Naive thymus-derived CD4-positive, alpha-beta T cell (primary cell): ENCODE results near the gene NFKBIZ. TPM values are rescaled to one million over a fixed set of nuclear protein-coding genes. Genes with fewer than 3 reads are reported as not detected.
A peak's percentile ranks its signal among the peaks of the same experiment; 100 is the strongest.
"Not testable (repeated sequence)": the region's sequence is repeated elsewhere in the genome, so short reads cannot be mapped to it uniquely, and the experiment has no call there.

Source experiments
- ATAC-seq: fragments of 150-1000 bp; cut with Tn5 transposase; 2 replicates; pipeline ENCODE4 v1.10.0; 2021; ENCODE audit warnings: mild to moderate bottlenecking, moderate library complexity
- CTCF ChIA-PET: fragments of 350-600 bp; sonication (Branson Sonifier 250); formaldehyde crosslinking; loops from one replicate; lab custom pipeline; 2021; ENCODE audit warnings: antibody characterized with exemption; lab: Charles Lee
- POLR2A ChIA-PET: fragments of 350-600 bp; sonication (Branson Sonifier 250); formaldehyde crosslinking; loops from one replicate; lab custom pipeline; 2021; ENCODE audit warnings: antibody characterized with exemption, inconsistent platforms; lab: Charles Lee
- DNase-seq, 9 donors: peaks; one replicate each; pipeline versions ENCODE4 v3.0.0 to v3.0.0-alpha.2; 2020 to 2022; ENCODE audit warnings: mixed read lengths in 1 of 9
- H3K27ac ChIP-seq: one replicate; pipeline ENCODE4 v1.7.0; 2013; ENCODE audit warnings: mild to moderate bottlenecking, low read depth, low read length, moderate library complexity
- H3K27me3 ChIP-seq, 2 donors: one replicate each; pipeline ENCODE4 v1.7.0; 2013; ENCODE audit warnings: low read length in 2 of 2, mild to moderate bottlenecking in 2 of 2, moderate library complexity in 2 of 2; ENCODE audit not compliant: control insufficient read depth in 2 of 2, insufficient read depth in 2 of 2
- H3K36me3 ChIP-seq, 3 experiments: 1 replicate in 2 of 3; 2 replicates in 1 of 3; pipeline ENCODE4 v1.7.0; 2013; ENCODE audit warnings: low read length in 3 of 3, mild to moderate bottlenecking in 3 of 3, moderate library complexity in 1 of 3; ENCODE audit not compliant: insufficient read depth in 3 of 3, control insufficient read depth in 2 of 3
- H3K4me1 ChIP-seq, 2 donors: one replicate each; pipeline ENCODE4 v1.7.0; 2013; ENCODE audit warnings: low read length in 2 of 2, mild to moderate bottlenecking in 2 of 2, moderate library complexity in 1 of 2; ENCODE audit not compliant: control insufficient read depth in 2 of 2, insufficient read depth in 2 of 2
- H3K4me3 ChIP-seq: 2 replicates; pipeline ENCODE4 v1.7.0; 2013; ENCODE audit warnings: mild to moderate bottlenecking, low read length
- H3K9me3 ChIP-seq, 3 experiments: 1 replicate in 2 of 3; 2 replicates in 1 of 3; pipeline ENCODE4 v1.7.0; 2013; ENCODE audit warnings: low read length in 3 of 3; ENCODE audit not compliant: control insufficient read depth in 2 of 3
- H3K27ac Mint-ChIP-seq, 9 donors: one replicate each; pipeline ENCODE4 v1.8.0; 2020 to 2022; ENCODE audit warnings: mixed read lengths in 9 of 9, mild to moderate bottlenecking in 8 of 9, moderate library complexity in 5 of 9, inconsistent platforms in 2 of 9
- H3K27me3 Mint-ChIP-seq, 5 donors: one replicate each; pipeline ENCODE4 v1.8.0; 2021 to 2022; ENCODE audit warnings: mixed read lengths in 5 of 5, mild to moderate bottlenecking in 1 of 5
- H3K36me3 Mint-ChIP-seq, 5 donors: one replicate each; pipeline ENCODE4 v1.8.0; 2020 to 2022; ENCODE audit warnings: mixed read lengths in 5 of 5, mild to moderate bottlenecking in 3 of 5, inconsistent platforms in 1 of 5
- H3K4me1 Mint-ChIP-seq, 7 donors: one replicate each; pipeline ENCODE4 v1.8.0; 2020 to 2022; ENCODE audit warnings: mixed read lengths in 7 of 7, mild to moderate bottlenecking in 3 of 7, inconsistent platforms in 1 of 7
- H3K4me3 Mint-ChIP-seq, 10 donors: one replicate each; pipeline ENCODE4 v1.8.0; 2020 to 2022; ENCODE audit warnings: mild to moderate bottlenecking in 10 of 10, mixed read lengths in 10 of 10, moderate library complexity in 6 of 10, inconsistent platforms in 2 of 10
- H3K9me3 Mint-ChIP-seq, 11 donors: one replicate each; pipeline ENCODE4 v1.8.0; 2020 to 2022; ENCODE audit warnings: mixed read lengths in 11 of 11, mild to moderate bottlenecking in 4 of 11, inconsistent platforms in 1 of 11, moderate library complexity in 1 of 11
- intact Hi-C, 2 donors: fragments of 100-400 bp; cut with micrococcal nuclease; formaldehyde crosslinking; loops; one replicate each; pipeline ENCODE4 v1.15.1; 2023
- polyA plus RNA-seq, 2 donors: library from polyadenylated mRNA; unstranded; fragments of 300-500 nt; fragmentation: Illumina TruSeq; gene quantifications; one replicate each; pipeline ENCODE4 v1.2.3, GENCODE V29; 2021
- total RNA-seq, 6 experiments: library from RNA in 5 of 6; stranded (reverse) in 5 of 6; gene quantifications; 1 replicate in 5 of 6; 2 replicates in 1 of 6; pipeline ENCODE4 v1.2.3 and lab custom pipeline; 2021 to 2026

The NFKBIZ gene
- total and polyA plus RNA-seq, 7 experiments from 2014 or later, result 21.0 to 913 (median 117) TPM

DNA sequence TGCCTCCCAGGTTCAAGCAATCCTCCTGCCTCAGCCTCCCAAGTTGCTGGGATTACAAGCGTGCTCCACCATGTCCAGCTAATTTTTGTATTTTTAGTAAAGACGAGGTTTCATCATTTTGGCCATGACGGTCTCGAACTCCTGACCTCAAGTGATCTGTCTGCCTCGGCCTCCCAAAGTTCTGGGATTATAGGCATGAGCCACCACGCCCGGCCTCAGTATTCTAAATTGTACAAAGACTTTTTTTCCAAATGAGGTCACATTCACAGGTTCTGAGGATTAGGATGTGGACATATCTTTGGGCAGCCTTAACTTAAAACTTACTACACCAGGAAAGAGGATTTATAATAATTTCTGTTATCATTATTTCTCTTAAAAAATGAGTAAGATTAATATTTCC lies 15.6 kb downstream of the NFKBIZ start:
- H3K9me3 Mint-ChIP-seq, H3K4me3 ChIP-seq, H3K27ac ChIP-seq, H3K36me3 ChIP-seq, H3K4me1 ChIP-seq, DNase-seq, H3K27me3 Mint-ChIP-seq, intact Hi-C loops, H3K4me3 Mint-ChIP-seq, POLR2A ChIA-PET, ATAC-seq, H3K27me3 ChIP-seq, H3K9me3 ChIP-seq: not testable (repeated sequence)
- Mint-ChIP-seq H3K27ac (peak overlapping the region in 1 of 9 donors; percentile 47), H3K4me1 (peaks cover 7 to 20% (median 13%) of the 10 kb centered on the region in 7 donors), H3K36me3 (peaks cover 0 to 20% (median 16%) of the 10 kb centered on the region in 5 donors)
- CTCF ChIA-PET, result interaction anchor here (0.7 to 1.5 kb wide), 2 partner anchors 62 to 85 kb away, joined by 3 read pairs; no protein-coding TSS in a partner anchor

DNA sequence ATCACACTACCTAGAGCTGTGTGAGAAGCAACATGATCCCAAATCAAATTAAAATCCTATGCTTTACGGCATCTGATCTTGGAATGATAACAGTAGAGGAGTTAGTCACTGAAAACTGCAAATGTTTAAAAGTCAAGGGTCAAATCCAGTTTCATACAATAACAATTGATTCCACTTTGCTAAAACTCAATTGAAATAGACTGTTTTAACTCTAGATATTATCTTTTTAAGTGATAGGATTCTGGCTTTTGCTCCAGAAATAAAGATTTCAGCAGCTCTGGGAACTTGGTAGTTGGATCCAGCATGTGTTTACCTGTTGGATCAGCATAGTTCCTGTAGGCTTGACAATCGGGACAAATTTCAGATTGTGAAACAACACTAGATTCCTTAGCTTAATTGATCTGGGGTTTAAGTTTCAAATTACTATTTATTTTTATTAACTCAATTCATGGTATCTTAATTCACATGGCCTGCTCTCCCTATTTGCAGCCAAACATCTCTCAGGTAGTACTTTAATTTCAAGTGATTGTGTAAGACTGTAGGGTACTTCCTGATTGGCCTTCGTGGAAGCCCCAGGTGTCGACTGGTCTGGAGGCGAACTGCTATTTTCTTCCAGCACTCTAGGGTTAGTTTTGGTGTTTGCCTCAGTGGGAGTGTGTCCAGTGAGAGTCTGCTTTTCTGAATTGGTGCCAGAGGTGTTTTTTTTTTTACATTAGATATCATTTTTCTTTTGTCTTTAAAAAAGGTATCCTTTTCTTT lies 16.6 kb downstream of the NFKBIZ start:
- no peak for DNase-seq
- Histone ChIP-seq H3K4me1 (no peaks in the 10 kb centered on the region), H3K27ac (no peak overlapping the region), H3K36me3 (no peaks in the 10 kb centered on the region), H3K4me3 (no peak overlapping the region), H3K27me3 (no peaks in the 10 kb centered on the region), H3K9me3 (no peaks in the 10 kb centered on the region)
- Mint-ChIP-seq H3K4me1 (peaks cover 7 to 13% (median 12%) of the 10 kb centered on the region in 7 donors), H3K4me3 (no peak overlapping the region), H3K36me3 (peaks cover 0 to 19% (median 10%) of the 10 kb centered on the region in 5 donors), H3K27me3 (peaks cover 0 to 2% (median 0%) of the 10 kb centered on the region in 5 donors), H3K27ac (peak overlapping the region in 4 of 9 donors; percentile 4 to 79 (median 40)), H3K9me3 (peaks cover 0 to 4% (median 0%) of the 10 kb centered on the region in 11 donors)
- intact Hi-C loops, result no loop called here
- ATAC-seq, result no peak
- CTCF ChIA-PET, result interaction anchor here (1.5 kb wide), 1 partner anchor 63 kb away, joined by 3 read pairs; no protein-coding TSS in a partner anchor
- POLR2A ChIA-PET, result interaction anchor here (0.6 to 0.7 kb wide), 2 partner anchors 10 to 92 kb away, joined by 3 to 4 read pairs; no protein-coding TSS in a partner anchor

DNA sequence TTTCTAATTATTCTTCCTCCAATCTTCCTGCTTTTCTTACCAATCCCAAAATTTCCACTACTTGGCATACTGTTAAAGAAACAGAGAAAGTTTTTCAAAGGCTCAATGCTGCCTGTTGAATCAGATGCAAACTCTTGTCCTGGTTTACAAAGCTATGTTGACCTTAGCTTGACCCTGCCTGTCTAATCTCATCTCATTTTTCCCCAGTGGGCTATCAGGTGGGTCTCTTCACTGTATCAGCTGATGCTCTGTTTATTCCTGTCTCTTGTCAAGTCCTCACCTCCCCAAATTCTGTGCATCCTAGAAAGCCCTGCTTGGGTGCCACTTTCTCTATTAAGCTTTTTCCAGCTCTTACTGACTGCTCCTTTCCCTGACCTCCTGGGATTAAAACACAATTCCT lies 18.2 kb downstream of the NFKBIZ start:
- CTCF ChIA-PET, result interaction anchor here (0.9 to 1.1 kb wide), 2 partner anchors 58 to 358 kb away, joined by 3 to 4 read pairs; no protein-coding TSS in a partner anchor
- no peak for DNase-seq
- no peak overlapping the region for H3K4me3 Mint-ChIP-seq
- Histone ChIP-seq H3K4me1 (no peaks in the 10 kb centered on the region), H3K27me3 (no peaks in the 10 kb centered on the region), H3K9me3 (no peaks in the 10 kb centered on the region), H3K4me3 (no peak overlapping the region), H3K36me3 (no peaks in the 10 kb centered on the region), H3K27ac (no peak overlapping the region)
- no peak for ATAC-seq
- H3K27ac Mint-ChIP-seq, result peak overlapping the region in 2 of 9 donors; percentile 12 to 68
- peaks cover 0 to 4% (median 0%) of the 10 kb centered on the region in 5 donors for H3K27me3 Mint-ChIP-seq
- H3K4me1 Mint-ChIP-seq, result peaks cover 0 to 9% (median 4%) of the 10 kb centered on the region in 7 donors
- H3K9me3 Mint-ChIP-seq, result peaks cover 0 to 4% (median 0%) of the 10 kb centered on the region in 11 donors
- peaks cover 0 to 4% (median 0%) of the 10 kb centered on the region in 5 donors for H3K36me3 Mint-ChIP-seq
- intact Hi-C loops, result no loop called here
- POLR2A ChIA-PET, result interaction anchor here (0.7 to 1.2 kb wide), 3 partner anchors 14 to 247 kb away, joined by 3 to 7 read pairs (median 4); no protein-coding TSS in a partner anchor

DNA sequence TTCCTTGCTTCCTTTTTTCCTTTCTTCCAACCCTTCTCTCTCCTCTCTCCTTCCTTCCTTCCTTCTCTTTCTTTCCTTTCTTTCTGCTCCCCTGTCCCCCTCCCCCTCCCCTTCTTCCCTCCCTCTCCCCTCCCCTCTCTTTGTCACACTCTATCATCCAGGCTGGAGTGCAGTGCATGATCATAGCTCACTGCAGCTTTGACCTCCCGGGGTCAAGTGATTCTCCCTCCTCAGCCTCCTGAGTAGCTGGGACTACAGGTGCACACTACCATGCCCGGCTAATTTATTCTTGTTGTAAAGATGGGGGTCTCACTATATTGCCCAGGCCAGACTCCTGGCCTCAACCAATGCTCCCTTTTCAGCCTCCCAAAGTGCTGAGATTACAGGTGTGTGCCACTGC lies 18.7 kb downstream of the NFKBIZ start:
- no peak overlapping the region for H3K4me3 Mint-ChIP-seq
- CTCF ChIA-PET, result interaction anchor here (0.9 to 1.1 kb wide), 2 partner anchors 59 to 357 kb away, joined by 3 to 4 read pairs; no protein-coding TSS in a partner anchor
- ATAC-seq, result no peak
- Histone ChIP-seq H3K4me1 (no peaks in the 10 kb centered on the region), H3K27ac (no peak overlapping the region), H3K4me3 (no peak overlapping the region), H3K9me3 (no peaks in the 10 kb centered on the region), H3K27me3 (no peaks in the 10 kb centered on the region), H3K36me3 (no peaks in the 10 kb centered on the region)
- intact Hi-C loops, result no loop called here
- peaks cover 0 to 2% (median 0%) of the 10 kb centered on the region in 5 donors for H3K36me3 Mint-ChIP-seq
- H3K27me3 Mint-ChIP-seq, result peaks cover 0 to 4% (median 0%) of the 10 kb centered on the region in 5 donors
- peaks cover 0 to 9% (median 4%) of the 10 kb centered on the region in 7 donors for H3K4me1 Mint-ChIP-seq
- H3K27ac Mint-ChIP-seq, result peak overlapping the region in 1 of 9 donors; percentile 68
- no peak for DNase-seq
- POLR2A ChIA-PET, result interaction anchor here (1.2 kb wide), 1 partner anchor 246 kb away, joined by 4 read pairs; no protein-coding TSS in a partner anchor
- peaks cover 0 to 4% (median 0%) of the 10 kb centered on the region in 11 donors for H3K9me3 Mint-ChIP-seq

DNA sequence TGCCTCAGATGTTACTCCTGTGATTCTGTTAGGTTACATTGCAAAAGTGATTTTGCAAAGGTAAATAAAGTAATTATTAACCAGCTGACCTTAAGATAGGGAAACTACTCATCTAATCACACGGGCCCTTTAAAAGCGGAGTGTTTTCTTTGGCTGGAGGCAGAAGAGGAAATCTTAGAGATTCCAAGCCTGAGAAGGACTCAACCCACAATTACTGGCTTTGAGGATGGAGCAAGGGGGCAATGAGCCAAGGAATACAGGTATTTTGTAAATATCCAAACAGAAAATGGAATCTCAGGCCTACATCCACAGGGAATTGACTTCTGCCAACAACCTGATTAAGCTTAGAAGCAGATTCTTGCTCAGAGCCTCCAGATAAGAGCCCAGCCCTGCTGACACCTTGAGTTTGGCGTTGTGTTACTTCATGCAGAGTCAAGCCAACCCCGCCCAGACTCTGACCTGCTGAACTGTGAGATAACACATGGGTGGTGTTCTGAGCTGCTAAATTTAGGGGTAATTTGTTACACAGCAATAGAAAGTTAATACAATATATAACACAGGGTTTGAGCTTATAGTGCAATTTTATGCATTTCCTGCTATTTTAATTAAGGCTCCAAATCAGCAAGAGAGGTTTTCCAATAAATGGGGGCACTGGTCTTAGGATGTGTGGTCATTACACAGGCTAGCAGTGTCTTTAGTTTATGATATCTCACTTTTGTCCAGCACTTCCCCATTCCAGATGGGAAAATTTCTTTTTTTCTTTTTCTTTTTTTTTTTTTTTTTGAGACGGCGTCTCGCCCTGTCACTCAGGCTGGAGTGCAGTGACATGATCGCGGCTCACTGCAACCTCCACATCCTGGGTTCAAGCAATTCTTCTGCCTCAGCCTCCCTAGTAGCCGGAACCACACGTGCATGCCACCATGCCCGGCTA lies 19.5 kb downstream of the NFKBIZ start:
- peaks cover 0 to 9% (median 2%) of the 10 kb centered on the region in 7 donors for H3K4me1 Mint-ChIP-seq
- no peaks in the 10 kb centered on the region for H3K4me1 ChIP-seq
- DNase-seq (no peak), ATAC-seq (no peak)
- H3K4me3 Mint-ChIP-seq, result no peak overlapping the region
- intact Hi-C loops, result no loop called here
- H3K27me3 ChIP-seq, result no peaks in the 10 kb centered on the region
- H3K9me3 ChIP-seq, result no peaks in the 10 kb centered on the region
- H3K36me3 ChIP-seq, result no peaks in the 10 kb centered on the region
- no peak overlapping the region for H3K27ac ChIP-seq
- peaks cover 0 to 7% (median 0%) of the 10 kb centered on the region in 5 donors for H3K36me3 Mint-ChIP-seq
- ChIA-PET CTCF (interaction anchor here (0.8 kb wide), 1 partner anchor 17 kb away, joined by 4 read pairs; no protein-coding TSS in a partner anchor), POLR2A (interaction anchor here (0.5 to 1.2 kb wide), 5 partner anchors 9 to 357 kb away, joined by 3 to 4 read pairs (median 3); partner anchors contain the start of gene NXPE3)
- peaks cover 0 to 7% (median 0%) of the 10 kb centered on the region in 11 donors for H3K9me3 Mint-ChIP-seq
- no peak overlapping the region for H3K27ac Mint-ChIP-seq
- peaks cover 0 to 4% (median 0%) of the 10 kb centered on the region in 5 donors for H3K27me3 Mint-ChIP-seq
- no peak overlapping the region for H3K4me3 ChIP-seq

DNA sequence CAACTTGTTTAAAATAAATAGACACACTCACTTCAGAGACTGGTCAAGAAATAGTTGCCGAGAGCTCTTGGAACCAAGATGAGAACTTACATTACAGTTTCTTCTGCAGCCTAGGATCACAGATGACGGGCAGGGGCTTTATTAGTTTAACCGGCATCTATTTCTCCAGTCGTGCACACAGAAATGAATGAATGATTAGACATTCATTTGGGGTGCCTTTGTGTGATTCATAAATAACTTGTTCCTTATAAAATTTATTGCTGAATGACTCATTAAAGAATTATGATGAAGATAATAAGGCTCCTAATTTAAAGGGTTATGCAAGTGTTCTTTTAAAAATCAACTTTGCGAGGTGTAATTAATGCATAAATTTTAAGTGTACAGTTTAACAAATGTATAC lies 20.8 kb downstream of the NFKBIZ start:
- intact Hi-C loops, result no loop called here
- Mint-ChIP-seq H3K4me1 (peaks cover 0 to 9% (median 2%) of the 10 kb centered on the region in 7 donors), H3K9me3 (peaks cover 0 to 9% (median 0%) of the 10 kb centered on the region in 11 donors), H3K4me3 (no peak overlapping the region), H3K27ac (no peak overlapping the region), H3K36me3 (peaks cover 0 to 9% (median 4%) of the 10 kb centered on the region in 5 donors), H3K27me3 (peaks cover 0 to 4% (median 0%) of the 10 kb centered on the region in 5 donors)
- Histone ChIP-seq H3K9me3 (no peaks in the 10 kb centered on the region), H3K36me3 (no peaks in the 10 kb centered on the region), H3K27ac (no peak overlapping the region), H3K4me3 (no peak overlapping the region), H3K4me1 (no peaks in the 10 kb centered on the region), H3K27me3 (no peaks in the 10 kb centered on the region)
- ATAC-seq (no peak), DNase-seq (no peak)
- ChIA-PET CTCF (interaction anchor here (0.6 kb wide), 1 partner anchor 355 kb away, joined by 3 read pairs; no protein-coding TSS in a partner anchor), POLR2A (no interaction called here)
